GM12865 (cell line): ENCODE data around the gene SIM2.

Experiments used
- DNase-seq: peaks from one replicate; pipeline ENCODE4 v3.0.0; 2010; ENCODE audit warnings: low read depth
- H3K4me3 ChIP-seq: 2 replicates; pipeline ENCODE4 v1.5.1; 2011; ENCODE audit warnings: mild to moderate bottlenecking, low read depth, low read length, control low read depth
- CTCF ChIP-seq: IDR thresholded peaks from 2 replicates; pipeline ENCODE4 v1.5.1; 2011; ENCODE audit warnings: low read length, control low read depth, low read depth, inconsistent platforms; ENCODE audit not compliant: insufficient read depth; ENCODE audit errors: missing control alignments

Gene SIM2

GRCh38 chr21:36786186-36786585 is 87.3 kb downstream of the SIM2 start:
- no peak overlapping the region for H3K4me3 ChIP-seq
- TF ChIP-seq CTCF: no peak
- no peak for DNase-seq

GRCh38 chr21:36788120-36788638 is 89.3 kb downstream of the SIM2 start:
- H3K4me3 ChIP-seq: no peak overlapping the region
- no peak for DNase-seq
- no peak for TF ChIP-seq CTCF

- no peak overlapping the region for H3K4me3 ChIP-seq
- no peak for DNase-seq
- TF ChIP-seq CTCF: no peak
Measured at GRCh38 chr21:36790616-36791015, 91.7 kb downstream of the SIM2 start.

- no peak for DNase-seq
- TF ChIP-seq CTCF: no peak
Measured at GRCh38 chr21:36791180-36791579, 92.3 kb downstream of the SIM2 start.

GRCh38 chr21:36791695-36792470 is 93.0 kb downstream of the SIM2 start:
- TF ChIP-seq CTCF: no peak
- DNase-seq: no peak

More at GRCh38 chr21:36791180-36791579, 92.3 kb downstream of the SIM2 start:
- H3K4me3 ChIP-seq: no peak overlapping the region

GRCh38 chr21:36792505-36792967 is 93.6 kb downstream of the SIM2 start:
- no peak overlapping the region for H3K4me3 ChIP-seq
- no peak for DNase-seq
- no peak for TF ChIP-seq CTCF

More at GRCh38 chr21:36791695-36792470, 93.0 kb downstream of the SIM2 start:
- no peak overlapping the region for H3K4me3 ChIP-seq
